Activated T-cell treated with anti-CD3 and anti-CD28 coated beads for 4 hours (primary cell): ENCODE data around the gene MBLAC2.

Experiments
- DNase-seq: peaks from one replicate; pipeline ENCODE4 v3.0.0-alpha.2; 2020

Gene MBLAC2

DNA sequence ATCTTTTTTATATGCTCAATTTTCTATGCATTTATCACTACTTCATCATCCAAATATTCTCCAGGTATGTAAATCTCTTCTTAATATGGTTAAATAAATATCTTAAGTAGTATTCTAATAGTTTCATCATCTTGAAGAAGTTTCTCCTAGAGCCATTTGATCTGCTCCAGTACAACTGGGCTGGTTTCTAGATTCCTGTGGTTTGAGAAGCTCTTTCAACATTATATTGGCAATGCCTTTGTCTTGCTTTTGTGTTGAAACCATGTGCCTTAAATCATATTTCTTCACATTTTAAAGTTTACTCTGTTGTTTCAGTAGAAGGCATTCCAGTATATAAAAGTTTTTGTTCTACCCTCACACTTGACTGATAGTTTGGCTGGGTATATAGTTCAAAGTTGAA lies 27.6 kb downstream of the MBLAC2 start:
- DNase-seq = no peak

DNA sequence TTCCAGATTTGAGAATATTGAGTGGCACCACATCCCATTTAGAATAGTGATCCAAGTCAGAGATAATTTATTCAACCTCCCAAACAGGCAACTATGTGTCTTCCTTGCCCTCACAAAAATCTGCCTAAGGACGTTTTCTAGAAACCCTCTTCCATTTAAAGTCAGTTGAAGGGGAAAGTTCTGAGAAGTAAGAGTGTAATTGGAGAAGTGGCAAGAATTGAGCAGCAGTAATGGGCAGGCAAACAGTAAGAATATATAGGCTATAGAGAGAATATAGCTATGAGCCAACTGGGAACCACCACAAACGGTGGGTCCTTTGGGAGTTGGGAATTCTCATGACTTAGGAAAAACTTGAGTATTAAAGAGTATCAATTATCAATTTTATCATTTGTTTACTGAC lies 33.9 kb downstream of the MBLAC2 start:
- no peak for DNase-seq

DNA sequence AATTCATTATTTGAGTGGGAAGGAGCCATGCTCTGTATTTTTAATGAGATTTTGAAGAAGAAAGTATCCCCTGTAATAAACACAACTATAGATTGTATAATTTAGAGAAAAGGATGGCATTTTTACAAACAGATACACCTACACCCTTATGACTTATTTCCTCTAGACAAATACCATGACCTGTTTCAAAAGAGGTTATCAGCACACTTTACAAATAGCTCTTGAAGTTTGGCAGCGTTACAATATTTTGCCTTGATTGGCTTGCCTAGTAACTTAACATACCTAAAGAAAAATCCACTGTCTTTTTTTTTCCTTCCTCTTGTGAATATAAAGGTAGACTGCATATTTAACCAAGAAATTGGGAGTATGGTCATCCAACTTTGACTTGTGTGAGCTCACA lies 36.5 kb downstream of the MBLAC2 start:
- no peak for DNase-seq

DNA sequence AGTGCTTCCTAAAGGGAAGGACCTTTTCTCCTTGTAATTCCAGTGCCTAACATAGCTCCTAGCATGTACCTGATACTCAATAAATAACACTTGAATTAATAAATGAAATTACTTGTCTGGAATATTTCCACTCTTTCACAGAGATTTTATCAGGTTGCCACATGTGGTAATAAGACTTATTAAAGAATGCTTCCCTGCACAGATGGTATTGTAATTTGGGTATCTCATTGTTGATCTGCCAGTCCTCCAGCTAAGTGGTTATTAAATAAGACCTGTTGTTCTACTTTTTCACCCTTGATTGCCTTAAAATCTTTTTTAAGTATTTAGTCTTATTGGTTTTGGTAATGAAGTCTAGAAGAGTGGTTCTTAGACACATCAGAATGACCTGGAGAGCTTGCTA lies 36.9 kb downstream of the MBLAC2 start:
- DNase-seq = no peak

DNA sequence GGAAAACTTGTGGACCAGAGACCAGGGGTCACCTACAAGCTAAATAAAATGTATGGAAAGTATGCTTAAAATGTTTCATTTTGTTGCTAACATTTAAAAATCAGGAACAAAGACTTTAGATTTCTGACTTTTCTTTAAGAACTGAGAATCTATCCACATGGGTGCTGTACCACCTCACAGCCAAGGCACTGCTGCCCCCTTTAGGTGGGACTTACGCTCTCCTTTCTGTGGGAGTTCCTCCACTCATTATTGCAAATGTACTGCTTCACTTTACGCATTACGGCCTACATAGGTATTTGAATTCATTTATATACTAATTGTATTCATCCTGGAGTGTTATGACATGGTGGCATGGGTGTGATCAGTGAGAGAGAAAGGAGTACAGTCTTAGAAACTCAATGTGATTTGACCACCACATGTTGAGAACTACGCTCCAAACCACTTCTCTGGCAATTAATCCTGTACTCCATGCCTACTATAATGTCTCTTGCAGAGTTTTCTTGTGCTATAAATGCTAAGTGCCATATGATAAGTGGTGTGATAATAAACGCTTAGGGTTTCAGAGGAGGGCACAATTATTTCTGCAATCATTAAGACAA lies 40.4 kb downstream of the MBLAC2 start:
- peak; percentile 36 for DNase-seq

DNA sequence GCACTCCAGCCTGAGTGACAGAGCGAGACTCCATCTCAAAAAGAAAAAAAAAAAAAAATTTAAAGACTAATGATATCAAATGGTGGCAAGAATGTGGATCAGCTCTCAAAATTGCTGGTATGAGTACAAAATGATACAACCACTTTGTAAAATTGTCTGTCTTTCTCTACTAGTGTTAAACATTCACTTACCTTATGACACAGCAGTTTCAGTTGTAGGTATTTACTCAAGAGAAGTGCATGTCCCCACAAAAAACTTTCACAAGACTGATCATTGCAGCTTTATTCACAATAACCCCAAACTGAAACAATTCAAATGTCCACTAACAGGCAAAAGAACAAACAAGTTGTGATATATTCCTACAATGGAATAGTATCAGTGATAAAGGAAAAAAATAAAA lies 50.3 kb downstream of the MBLAC2 start:
- DNase-seq = no peak

DNA sequence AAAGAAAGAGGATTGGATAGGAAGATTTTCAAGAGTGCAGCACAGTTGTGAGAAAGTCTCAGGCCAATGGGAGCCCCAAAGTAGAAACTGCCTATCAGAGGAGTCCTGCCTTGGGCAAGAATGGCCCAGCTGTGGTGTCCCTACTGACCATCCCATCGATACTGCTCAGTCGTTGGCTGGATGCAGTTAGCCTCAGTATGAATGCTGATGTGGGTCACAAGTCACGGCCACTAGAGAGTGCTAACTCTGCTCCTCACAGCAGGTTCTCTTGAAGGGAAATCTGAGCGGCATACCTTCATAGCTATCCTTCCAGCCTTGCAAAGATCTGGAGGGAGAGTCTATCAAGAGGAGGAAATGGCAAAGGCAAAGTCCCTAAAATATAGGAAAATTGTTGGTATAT lies 53.4 kb downstream of the MBLAC2 start:
- no peak for DNase-seq

DNA sequence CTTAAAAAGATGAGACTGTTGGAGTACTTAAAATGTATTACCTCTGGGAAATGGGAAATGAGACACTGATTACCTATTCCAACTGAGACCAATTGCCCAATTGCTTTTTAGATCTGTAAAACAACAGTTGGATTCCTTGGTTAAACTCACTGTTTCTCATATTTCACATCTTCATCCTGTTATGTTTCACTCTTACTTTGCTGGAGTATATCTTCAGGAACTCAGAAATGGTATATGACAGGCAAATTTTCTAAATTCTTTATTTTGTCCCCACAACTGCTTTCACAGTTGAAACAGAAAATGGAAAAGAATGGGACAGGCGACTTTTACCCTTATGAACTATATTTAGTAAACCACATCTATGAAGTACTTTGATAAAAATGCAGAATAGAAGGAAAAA lies 56.4 kb downstream of the MBLAC2 start:
- no peak for DNase-seq

DNA sequence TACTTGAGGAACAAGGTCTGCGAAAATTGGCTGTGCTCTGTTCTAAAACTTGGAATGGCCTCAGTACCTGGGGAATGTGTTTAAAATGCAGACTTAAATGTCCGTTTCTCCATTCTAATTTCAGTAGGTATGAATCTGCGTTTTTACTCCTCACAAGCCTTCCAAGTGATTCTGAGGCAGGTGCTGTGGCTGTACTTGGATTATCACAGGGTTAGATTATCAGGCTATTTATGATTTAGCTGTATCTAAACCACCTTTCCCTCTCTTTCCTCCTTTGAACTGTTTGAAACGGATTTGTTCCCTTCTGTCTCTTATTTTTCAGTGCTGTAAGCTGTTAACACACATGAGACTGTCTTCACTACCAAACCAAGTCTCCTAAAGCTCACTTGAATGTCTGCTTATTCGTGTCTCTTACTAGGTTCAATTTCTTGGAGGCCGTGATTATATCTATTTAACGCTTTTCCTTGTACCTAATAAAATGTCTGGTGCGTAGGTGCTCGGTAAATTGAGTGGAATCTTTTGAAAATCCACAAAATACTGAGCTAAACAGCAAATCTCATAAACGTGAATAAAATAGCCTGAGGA lies 64.3 kb downstream of the MBLAC2 start:
- no peak for DNase-seq

DNA sequence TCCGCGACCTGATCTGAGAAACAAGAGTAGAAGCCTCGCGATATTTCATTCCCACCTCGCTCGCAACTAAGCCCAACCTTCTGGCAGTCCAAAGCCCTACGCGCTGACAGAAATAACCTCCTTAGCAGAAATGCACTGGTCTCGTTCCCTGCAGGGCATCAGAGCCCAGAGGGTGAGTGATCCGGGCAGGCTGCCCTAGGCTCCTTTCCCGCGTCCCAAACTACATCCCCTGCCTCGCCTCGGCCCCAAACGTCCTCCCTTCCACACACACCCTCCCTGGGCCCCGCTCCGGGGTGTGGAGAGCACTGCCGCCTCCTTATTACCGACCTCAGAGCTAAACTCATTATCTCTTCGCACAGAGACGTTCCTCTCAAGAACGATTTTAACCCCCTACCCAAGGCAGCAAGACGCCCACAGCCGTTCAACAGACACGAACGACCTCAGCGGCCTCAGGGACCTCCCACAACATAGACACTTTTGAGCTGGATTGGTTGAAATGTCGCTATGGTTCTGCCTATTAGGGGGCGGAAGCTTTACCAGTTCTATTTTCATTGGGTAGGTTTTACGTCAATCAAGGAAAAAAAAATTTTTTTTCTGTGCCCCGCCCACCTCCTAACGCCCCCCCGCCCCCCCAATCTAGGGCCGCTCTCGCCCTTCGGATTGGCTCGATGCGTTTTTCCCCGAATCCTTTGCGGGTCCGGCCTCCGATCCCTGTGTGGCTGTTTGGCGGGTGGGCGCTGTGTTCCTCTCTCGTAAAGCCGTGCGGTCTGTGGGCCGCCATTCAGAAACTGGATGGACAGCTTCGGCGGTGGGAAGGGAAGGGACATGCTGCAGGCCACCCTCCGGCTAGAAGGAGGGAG lies 65.0 kb downstream of the MBLAC2 start, which contains the start of gene CETN3:
CETN3 (minus strand) TSS at position 439 of the 860 bp plus-strand sequence; CDS start at position 344, 95 bp downstream.
- DNase-seq = peak; percentile 82

DNA sequence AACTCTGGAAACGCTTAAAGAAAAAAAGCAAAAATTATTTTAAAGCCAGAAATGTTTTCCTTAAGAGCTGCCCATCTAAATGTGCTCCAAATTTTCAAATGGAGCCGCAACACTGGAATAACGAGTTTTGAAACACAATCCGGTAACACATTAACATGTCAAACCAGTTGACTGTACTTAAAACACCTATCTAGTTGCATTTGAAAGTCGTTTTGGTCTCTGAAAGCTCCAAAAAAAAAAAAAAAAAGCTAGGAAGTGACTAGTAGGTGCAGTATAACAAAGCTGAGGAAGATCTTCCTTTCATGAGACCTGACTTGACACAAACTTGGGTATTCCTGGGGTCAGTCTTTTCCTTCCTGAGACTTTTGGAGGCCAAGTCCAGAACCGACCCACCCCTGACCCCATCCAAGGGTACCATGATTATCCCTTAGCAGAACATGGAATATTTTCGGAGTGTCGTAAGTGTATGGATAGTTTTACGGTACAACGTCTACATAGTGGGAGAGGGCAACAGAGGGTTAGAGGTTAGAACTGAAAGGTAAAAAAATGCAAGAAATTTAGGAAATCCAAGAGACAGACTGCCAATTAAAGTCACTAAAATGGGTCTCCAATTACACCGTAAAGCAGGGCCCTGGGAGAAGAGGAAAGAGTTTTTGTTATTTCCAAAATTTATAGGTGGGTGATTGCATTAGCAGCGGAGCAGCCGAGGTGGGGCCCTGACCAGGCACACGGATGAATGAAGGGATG lies 65.8 kb downstream of the MBLAC2 start:
- DNase-seq = no peak
